Nephron (organoid): ENCODE measurements around the gene CCDC175.

Experiments
- H3K27ac Mint-ChIP-seq, 3 experiments: 2 replicates each; pipeline ENCODE4 v1.8.0; 2020; ENCODE audit warnings: mixed read lengths in 3 of 3, mild to moderate bottlenecking in 2 of 3, moderate library complexity in 1 of 3
- H3K27me3 Mint-ChIP-seq: 2 replicates; pipeline ENCODE4 v1.8.0; 2021; ENCODE audit warnings: low read depth, mild to moderate bottlenecking, moderate library complexity, mixed read lengths
- H3K36me3 Mint-ChIP-seq: 2 replicates; pipeline ENCODE4 v1.8.0; 2020; ENCODE audit warnings: low read depth, mixed read lengths
- H3K4me1 Mint-ChIP-seq: 2 replicates; pipeline ENCODE4 v1.8.0; 2020; ENCODE audit warnings: mixed read lengths
- H3K4me3 Mint-ChIP-seq, 3 experiments: 2 replicates each; pipeline ENCODE4 v1.8.0; 2020; ENCODE audit warnings: mild to moderate bottlenecking in 3 of 3, mixed read lengths in 3 of 3, moderate library complexity in 2 of 3
- H3K9me3 Mint-ChIP-seq: 2 replicates; pipeline ENCODE4 v1.8.0; 2020; ENCODE audit warnings: mixed read lengths
- CTCF ChIP-seq, 3 experiments: fragments of 200-600 bp; sonication (generic); IDR thresholded peaks; one replicate each; pipeline ENCODE4 v1.5.0; 2021; ENCODE audit warnings: antibody characterized with exemption in 3 of 3; ENCODE audit not compliant: unreplicated experiment in 3 of 3

CCDC175 gene

GRCh38 chr14:59480166-59480565 lies 96.4 kb downstream of the CCDC175 start:
- peak overlapping the region in 1 of 3 experiments; percentile 9 for H3K27ac Mint-ChIP-seq
- no peak for TF ChIP-seq CTCF (IDR thresholded peaks at IDR 0.05; ENCODE audit: unreplicated experiment in 3 of 3)
- no peaks in the 10 kb centered on the region for H3K9me3 Mint-ChIP-seq
- peaks cover 49% of the 10 kb centered on the region for H3K4me1 Mint-ChIP-seq
- peak overlapping the region in 2 of 3 experiments; percentile 10 to 65 for H3K4me3 Mint-ChIP-seq
- H3K36me3 Mint-ChIP-seq = peaks cover 24% of the 10 kb centered on the region
- no peaks in the 10 kb centered on the region for H3K27me3 Mint-ChIP-seq

GRCh38 chr14:59478540-59478939 lies 98.1 kb downstream of the CCDC175 start:
- Mint-ChIP-seq H3K27me3 (no peaks in the 10 kb centered on the region), H3K27ac (no peak overlapping the region), H3K36me3 (peaks cover 30% of the 10 kb centered on the region), H3K9me3 (no peaks in the 10 kb centered on the region), H3K4me1 (peaks cover 52% of the 10 kb centered on the region), H3K4me3 (no peak overlapping the region)
- no peak for TF ChIP-seq CTCF (IDR thresholded peaks at IDR 0.05; ENCODE audit: unreplicated experiment in 3 of 3)

GRCh38 chr14:59475709-59476108 lies 100.9 kb downstream of the CCDC175 start:
- Mint-ChIP-seq H3K27ac (no peak overlapping the region), H3K4me3 (no peak overlapping the region), H3K27me3 (no peaks in the 10 kb centered on the region), H3K4me1 (peaks cover 29% of the 10 kb centered on the region), H3K36me3 (peaks cover 37% of the 10 kb centered on the region), H3K9me3 (no peaks in the 10 kb centered on the region)
- no peak for TF ChIP-seq CTCF (IDR thresholded peaks at IDR 0.05; ENCODE audit: unreplicated experiment in 3 of 3)

GRCh38 chr14:59474172-59474571 lies 102.4 kb downstream of the CCDC175 start:
- Mint-ChIP-seq H3K27ac (no peak overlapping the region), H3K36me3 (peaks cover 36% of the 10 kb centered on the region), H3K4me3 (no peak overlapping the region), H3K27me3 (no peaks in the 10 kb centered on the region), H3K4me1 (peaks cover 14% of the 10 kb centered on the region), H3K9me3 (no peaks in the 10 kb centered on the region)
- no peak for TF ChIP-seq CTCF (IDR thresholded peaks at IDR 0.05; ENCODE audit: unreplicated experiment in 3 of 3)

GRCh38 chr14:59465316-59466135 lies 111.1 kb downstream of the CCDC175 start, which contains the start of gene GPR135:
TSS of gene GPR135 (minus strand) at chr14:59465380. CDS start at chr14:59465226, 154 bp downstream.
- H3K9me3 Mint-ChIP-seq = no peaks in the 10 kb centered on the region
- H3K4me3 Mint-ChIP-seq = peak within 1 kb of the TSS; percentile 87 to 92 (median 91)
- no peak for TF ChIP-seq CTCF (IDR thresholded peaks at IDR 0.05; ENCODE audit: unreplicated experiment in 3 of 3)
- H3K4me1 Mint-ChIP-seq = no peaks in the 10 kb centered on the region
- H3K36me3 Mint-ChIP-seq = peaks cover 9% of the 10 kb centered on the region
- peak within 1 kb of the TSS in 2 of 3 experiments; percentile 62 to 71 for H3K27ac Mint-ChIP-seq
- peaks cover 6% of the 10 kb centered on the region for H3K27me3 Mint-ChIP-seq
